Measurements from ENCODE around the gene MYO9B.

DNA sequence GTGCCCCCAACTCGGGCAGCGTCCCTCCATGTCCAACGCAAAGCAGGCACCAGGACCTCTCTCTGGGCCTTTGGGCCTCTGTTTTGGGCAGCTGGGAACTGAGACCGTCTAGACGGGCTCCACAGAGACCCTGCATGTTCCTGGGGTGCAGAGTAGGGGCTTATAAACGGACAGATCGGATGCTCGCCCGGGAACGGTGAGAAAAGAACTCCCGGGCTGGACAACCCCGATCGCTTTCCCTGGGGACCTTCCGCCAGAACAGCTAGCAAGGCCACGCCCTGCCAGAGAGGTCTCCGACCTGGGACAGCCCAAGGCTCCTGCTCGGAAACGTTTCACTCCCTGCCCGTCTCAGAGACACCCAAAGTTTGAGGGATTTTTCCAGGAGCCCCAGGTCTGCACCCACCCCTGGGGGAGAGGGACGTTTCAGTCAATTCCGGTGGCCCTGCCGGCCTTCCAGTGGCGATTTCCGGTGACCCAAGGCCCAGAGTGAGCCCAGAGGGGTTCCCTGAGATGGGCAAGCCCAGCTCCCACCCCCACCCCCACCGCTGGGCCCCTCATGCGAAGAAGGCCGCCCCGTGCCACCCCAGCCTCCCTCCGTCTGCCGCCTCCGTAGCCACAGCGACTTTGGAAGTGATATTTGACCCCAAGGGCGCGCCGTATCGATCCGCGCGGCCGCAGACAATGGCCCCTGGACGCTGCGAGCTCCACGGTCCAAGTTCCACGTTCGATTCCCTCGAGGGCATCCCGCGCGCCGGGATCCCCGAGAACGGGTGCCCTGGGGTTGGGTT, 168.4 kb downstream of the MYO9B start:
- TF ChIP-seq, protein P1, sequence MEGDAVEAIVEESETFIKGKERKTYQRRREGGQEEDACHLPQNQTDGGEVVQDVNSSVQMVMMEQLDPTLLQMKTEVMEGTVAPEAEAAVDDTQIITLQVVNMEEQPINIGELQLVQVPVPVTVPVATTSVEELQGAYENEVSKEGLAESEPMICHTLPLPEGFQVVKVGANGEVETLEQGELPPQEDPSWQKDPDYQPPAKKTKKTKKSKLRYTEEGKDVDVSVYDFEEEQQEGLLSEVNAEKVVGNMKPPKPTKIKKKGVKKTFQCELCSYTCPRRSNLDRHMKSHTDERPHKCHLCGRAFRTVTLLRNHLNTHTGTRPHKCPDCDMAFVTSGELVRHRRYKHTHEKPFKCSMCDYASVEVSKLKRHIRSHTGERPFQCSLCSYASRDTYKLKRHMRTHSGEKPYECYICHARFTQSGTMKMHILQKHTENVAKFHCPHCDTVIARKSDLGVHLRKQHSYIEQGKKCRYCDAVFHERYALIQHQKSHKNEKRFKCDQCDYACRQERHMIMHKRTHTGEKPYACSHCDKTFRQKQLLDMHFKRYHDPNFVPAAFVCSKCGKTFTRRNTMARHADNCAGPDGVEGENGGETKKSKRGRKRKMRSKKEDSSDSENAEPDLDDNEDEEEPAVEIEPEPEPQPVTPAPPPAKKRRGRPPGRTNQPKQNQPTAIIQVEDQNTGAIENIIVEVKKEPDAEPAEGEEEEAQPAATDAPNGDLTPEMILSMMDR (IDR thresholded peaks at IDR 0.05; ENCODE audit: low read depth, low read length) = no peak
- no peak for TF ChIP-seq EZH2phosphoT487 (IDR thresholded peaks at IDR 0.05; ENCODE audit: low read depth)

Measured in OCI-LY3 (cell line).